ENCODE results near the gene XK.
"Not testable (repeated sequence)": the region's sequence is repeated elsewhere in the genome, so short reads cannot be mapped to it uniquely, and the experiment has no call there.

Gene XK

GRCh38 chrX:37754516-37754915, 68.9 kb downstream of the XK start:
- DNase-seq (ENCODE audit: low spot score): peak; percentile 22

- peak; percentile 61 for DNase-seq (ENCODE audit: low spot score)
Measured at GRCh38 chrX:37755025-37755424, 69.4 kb downstream of the XK start.

GRCh38 chrX:37757082-37757481, 71.5 kb downstream of the XK start:
- no peak for DNase-seq (ENCODE audit: low spot score)

GRCh38 chrX:37759351-37759750, 73.8 kb downstream of the XK start:
- DNase-seq (ENCODE audit: low spot score): no peak

GRCh38 chrX:37759878-37760418, 74.4 kb downstream of the XK start:
- DNase-seq (ENCODE audit: low spot score): no peak

GRCh38 chrX:37763400-37763799, 77.8 kb downstream of the XK start:
- DNase-seq (ENCODE audit: low spot score): no peak

- DNase-seq (ENCODE audit: low spot score): no peak
Measured at GRCh38 chrX:37765507-37765906, 79.9 kb downstream of the XK start.

GRCh38 chrX:37767430-37767829, 81.8 kb downstream of the XK start:
- DNase-seq (ENCODE audit: low spot score): no peak

GRCh38 chrX:37768866-37769265, 83.3 kb downstream of the XK start:
- not testable (repeated sequence) for DNase-seq (ENCODE audit: low spot score)

- no peak for DNase-seq (ENCODE audit: low spot score)
Measured at GRCh38 chrX:37776283-37776986, 90.8 kb downstream of the XK start.

GRCh38 chrX:37776987-37777325, 91.4 kb downstream of the XK start:
- no peak for DNase-seq (ENCODE audit: low spot score)

- DNase-seq (ENCODE audit: low spot score): no peak
Measured at GRCh38 chrX:37779857-37780256, 94.3 kb downstream of the XK start, which contains the start of gene CYBB. TSS of gene CYBB (plus strand) at chrX:37780059. CDS start at chrX:37780078, 19 bp downstream.

- no peak for DNase-seq (ENCODE audit: low spot score)
Measured at GRCh38 chrX:37781081-37781480, 95.5 kb downstream of the XK start.

All from activated CD4-positive, alpha-beta T cell treated with anti-CD3 and anti-CD28 coated beads, Interleukin-2, Interleukin-4, amounts not matched to agents 100 ng/mL and 50 ng/mL, durations not matched to agents 16 hours and 8 hours (primary cell).